ENCODE results near the gene PRRG2.

The PRRG2 gene

GRCh38 chr19:49557641-49558325, 23.3 kb upstream of the PRRG2 start:
- no peak for FAIRE-seq

- FAIRE-seq, result no peak
Observed at GRCh38 chr19:49558591-49558990, 22.5 kb upstream of the PRRG2 start.

GRCh38 chr19:49559443-49559842, 21.7 kb upstream of the PRRG2 start:
- no peak for FAIRE-seq

- no peak for FAIRE-seq
Observed at GRCh38 chr19:49559928-49560327, 21.2 kb upstream of the PRRG2 start.

- no peak for FAIRE-seq
Observed at GRCh38 chr19:49560358-49560900, 20.7 kb upstream of the PRRG2 start.

GRCh38 chr19:49564616-49565045, 16.5 kb upstream of the PRRG2 start:
- FAIRE-seq, result no peak

GRCh38 chr19:49565261-49565660, 15.9 kb upstream of the PRRG2 start:
- no peak for FAIRE-seq

GRCh38 chr19:49566302-49566701, 14.8 kb upstream of the PRRG2 start:
- no peak for FAIRE-seq

- no peak for FAIRE-seq
Observed at GRCh38 chr19:49567861-49568441, 13.2 kb upstream of the PRRG2 start.

GRCh38 chr19:49570138-49570856, 10.8 kb upstream of the PRRG2 start:
- FAIRE-seq, result no peak

GRCh38 chr19:49570997-49571676, 10.0 kb upstream of the PRRG2 start:
- FAIRE-seq, result no peak

GRCh38 chr19:49573009-49573408, 8.1 kb upstream of the PRRG2 start:
- no peak for FAIRE-seq

- FAIRE-seq, result no peak
Observed at GRCh38 chr19:49573425-49573824, 7.7 kb upstream of the PRRG2 start.

GRCh38 chr19:49574206-49574755, 6.8 kb upstream of the PRRG2 start:
- FAIRE-seq, result no peak

- no peak for FAIRE-seq
Observed at GRCh38 chr19:49579193-49579592, 1.9 kb upstream of the PRRG2 start.

- no peak for FAIRE-seq
Observed at GRCh38 chr19:49579947-49580263, 1.2 kb upstream of the PRRG2 start.

- peak; percentile 77 for FAIRE-seq
Observed at GRCh38 chr19:49580264-49581006, 681 bp upstream of the PRRG2 start, which contains the start of gene NOSIP. Gene NOSIP (minus strand): TSS chr19:49580556. CDS start chr19:49560691, 19,865 bp downstream.

- FAIRE-seq, result no peak
Observed at GRCh38 chr19:49583239-49583638, 2.1 kb downstream of the PRRG2 start.

- FAIRE-seq, result no peak
Observed at GRCh38 chr19:49585023-49585422, 3.9 kb downstream of the PRRG2 start.

- no peak for FAIRE-seq
Observed at GRCh38 chr19:49587227-49587626, 6.1 kb downstream of the PRRG2 start.

GRCh38 chr19:49588365-49589122, 7.4 kb downstream of the PRRG2 start:
- no peak for FAIRE-seq

Data from endometrium (tissue), 2 donors.